PFSK-1 (cell line): ENCODE measurements around the gene CALHM3.

Source experiments
- FOXP2 ChIP-seq: optimal IDR thresholded peaks from 2 replicates; pipeline ENCODE3; 2011; ENCODE audit warnings: borderline replicate concordance, control low read depth, inconsistent platforms; ENCODE audit not compliant: insufficient read depth; ENCODE audit errors: extremely low read length, extremely low read depth
- POLR2AphosphoS5 ChIP-seq: IDR thresholded peaks from 2 replicates; pipeline ENCODE4 v1.6.1; 2012; ENCODE audit warnings: low read depth, mild to moderate bottlenecking, control low read depth, low read length, moderate library complexity
- SIN3A ChIP-seq: IDR thresholded peaks from 2 replicates; pipeline ENCODE4 v1.6.1; 2012; ENCODE audit warnings: mild to moderate bottlenecking, low read length, moderate library complexity, borderline replicate concordance; ENCODE audit not compliant: insufficient read depth
- TAF1 ChIP-seq: IDR thresholded peaks from 2 replicates; pipeline ENCODE4 v1.6.1; 2012; ENCODE audit warnings: low read length, control low read depth, borderline replicate concordance; ENCODE audit not compliant: insufficient read depth
- TF ChIP-seq, protein P1 (sequence below), 2 experiments: IDR thresholded peaks; 2 replicates each; pipeline versions ENCODE4 v1.6.1 to v1.8.0; 2011 to 2012; ENCODE audit warnings: low read depth in 2 of 2, low read length in 2 of 2, control low read depth in 1 of 2, inconsistent platforms in 1 of 2, mild to moderate bottlenecking in 1 of 2, moderate library complexity in 1 of 2; ENCODE audit not compliant: insufficient read depth in 1 of 2

Gene CALHM3

DNA sequence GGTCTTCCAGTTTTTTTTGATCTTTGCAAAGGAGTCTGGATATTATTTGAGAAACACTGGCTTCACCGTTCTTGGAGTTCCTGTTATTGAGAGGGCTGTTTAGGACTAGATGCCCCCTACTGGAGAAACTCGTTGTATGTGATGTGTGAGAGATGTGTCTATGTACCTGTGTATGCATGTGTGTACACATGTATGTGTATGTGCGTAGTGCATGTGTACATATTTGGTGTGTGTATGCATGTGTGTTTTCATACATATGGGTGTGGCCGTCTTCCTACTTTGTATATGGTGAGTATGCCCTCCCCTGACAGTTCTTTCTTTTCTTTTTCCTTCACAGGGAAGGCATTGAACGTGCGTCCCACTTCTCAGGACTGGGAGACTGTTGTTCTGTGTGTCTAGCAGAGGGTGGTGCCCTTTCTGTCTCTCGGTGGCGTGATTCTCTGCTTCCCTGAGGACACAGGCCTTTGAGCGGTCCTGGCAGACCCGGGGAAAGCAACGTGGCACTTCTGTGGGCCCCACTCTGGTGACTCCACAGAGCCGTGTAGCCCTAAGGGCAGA is 3.0 kb upstream of the CALHM3 start:
- TF ChIP-seq POLR2AphosphoS5 (no peak), FOXP2 (no peak), TAF1 (no peak), SIN3A (no peak)
- TF ChIP-seq, protein P1, sequence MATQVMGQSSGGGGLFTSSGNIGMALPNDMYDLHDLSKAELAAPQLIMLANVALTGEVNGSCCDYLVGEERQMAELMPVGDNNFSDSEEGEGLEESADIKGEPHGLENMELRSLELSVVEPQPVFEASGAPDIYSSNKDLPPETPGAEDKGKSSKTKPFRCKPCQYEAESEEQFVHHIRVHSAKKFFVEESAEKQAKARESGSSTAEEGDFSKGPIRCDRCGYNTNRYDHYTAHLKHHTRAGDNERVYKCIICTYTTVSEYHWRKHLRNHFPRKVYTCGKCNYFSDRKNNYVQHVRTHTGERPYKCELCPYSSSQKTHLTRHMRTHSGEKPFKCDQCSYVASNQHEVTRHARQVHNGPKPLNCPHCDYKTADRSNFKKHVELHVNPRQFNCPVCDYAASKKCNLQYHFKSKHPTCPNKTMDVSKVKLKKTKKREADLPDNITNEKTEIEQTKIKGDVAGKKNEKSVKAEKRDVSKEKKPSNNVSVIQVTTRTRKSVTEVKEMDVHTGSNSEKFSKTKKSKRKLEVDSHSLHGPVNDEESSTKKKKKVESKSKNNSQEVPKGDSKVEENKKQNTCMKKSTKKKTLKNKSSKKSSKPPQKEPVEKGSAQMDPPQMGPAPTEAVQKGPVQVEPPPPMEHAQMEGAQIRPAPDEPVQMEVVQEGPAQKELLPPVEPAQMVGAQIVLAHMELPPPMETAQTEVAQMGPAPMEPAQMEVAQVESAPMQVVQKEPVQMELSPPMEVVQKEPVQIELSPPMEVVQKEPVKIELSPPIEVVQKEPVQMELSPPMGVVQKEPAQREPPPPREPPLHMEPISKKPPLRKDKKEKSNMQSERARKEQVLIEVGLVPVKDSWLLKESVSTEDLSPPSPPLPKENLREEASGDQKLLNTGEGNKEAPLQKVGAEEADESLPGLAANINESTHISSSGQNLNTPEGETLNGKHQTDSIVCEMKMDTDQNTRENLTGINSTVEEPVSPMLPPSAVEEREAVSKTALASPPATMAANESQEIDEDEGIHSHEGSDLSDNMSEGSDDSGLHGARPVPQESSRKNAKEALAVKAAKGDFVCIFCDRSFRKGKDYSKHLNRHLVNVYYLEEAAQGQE (IDR thresholded peaks at IDR 0.05; ENCODE audit: insufficient read depth in 1 of 2, low read depth in 2 of 2, low read length in 2 of 2): no peak

DNA sequence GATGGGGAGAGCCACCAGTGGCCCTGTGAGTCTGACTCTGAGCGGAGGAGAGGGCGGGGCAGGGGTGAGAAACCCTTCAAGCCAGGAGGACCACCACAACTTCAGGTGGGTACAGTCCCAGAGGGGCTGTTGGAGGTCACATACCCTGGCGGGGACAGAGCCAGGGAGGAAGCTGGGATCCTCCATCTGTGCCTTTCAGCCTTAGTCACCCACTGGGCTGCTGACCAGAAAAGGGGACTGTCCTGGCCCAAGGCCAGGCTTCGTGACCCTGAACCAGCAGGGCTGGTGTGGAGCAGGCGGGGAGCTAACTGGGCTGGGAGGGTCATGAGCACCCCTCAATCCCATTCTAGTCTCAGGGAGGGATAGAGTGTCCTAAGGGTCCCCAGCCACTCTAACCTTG is 1.5 kb upstream of the CALHM3 start:
- TF ChIP-seq TAF1 (no peak), POLR2AphosphoS5 (no peak), FOXP2 (no peak), SIN3A (no peak)
- TF ChIP-seq, protein P1 (IDR thresholded peaks at IDR 0.05; ENCODE audit: insufficient read depth in 1 of 2, low read depth in 2 of 2, low read length in 2 of 2): no peak

DNA sequence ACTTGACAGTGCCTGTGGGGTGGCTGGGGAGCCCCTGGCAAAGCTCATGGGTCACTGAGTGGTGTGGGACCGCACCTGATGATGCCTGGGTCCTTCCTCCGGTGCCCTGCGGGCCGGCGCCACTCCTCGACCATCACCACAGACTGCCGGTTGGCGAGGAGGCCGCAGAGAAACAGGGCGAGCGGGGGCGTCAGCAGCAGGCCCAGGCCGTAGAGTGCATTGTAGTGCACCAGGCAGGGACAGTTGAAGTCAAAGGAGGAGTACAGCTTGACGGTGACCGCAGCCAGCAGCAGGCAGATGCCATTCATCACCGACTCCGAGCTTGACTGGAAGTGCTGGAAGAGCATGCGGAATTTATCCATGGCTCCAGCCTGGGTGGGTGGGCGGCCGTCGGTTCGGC is 369 bp downstream of the CALHM3 start:
- TF ChIP-seq TAF1 (no peak), SIN3A (no peak), FOXP2 (no peak), POLR2AphosphoS5 (no peak)
- TF ChIP-seq, protein P1 (IDR thresholded peaks at IDR 0.05; ENCODE audit: insufficient read depth in 1 of 2, low read depth in 2 of 2, low read length in 2 of 2): no peak

DNA sequence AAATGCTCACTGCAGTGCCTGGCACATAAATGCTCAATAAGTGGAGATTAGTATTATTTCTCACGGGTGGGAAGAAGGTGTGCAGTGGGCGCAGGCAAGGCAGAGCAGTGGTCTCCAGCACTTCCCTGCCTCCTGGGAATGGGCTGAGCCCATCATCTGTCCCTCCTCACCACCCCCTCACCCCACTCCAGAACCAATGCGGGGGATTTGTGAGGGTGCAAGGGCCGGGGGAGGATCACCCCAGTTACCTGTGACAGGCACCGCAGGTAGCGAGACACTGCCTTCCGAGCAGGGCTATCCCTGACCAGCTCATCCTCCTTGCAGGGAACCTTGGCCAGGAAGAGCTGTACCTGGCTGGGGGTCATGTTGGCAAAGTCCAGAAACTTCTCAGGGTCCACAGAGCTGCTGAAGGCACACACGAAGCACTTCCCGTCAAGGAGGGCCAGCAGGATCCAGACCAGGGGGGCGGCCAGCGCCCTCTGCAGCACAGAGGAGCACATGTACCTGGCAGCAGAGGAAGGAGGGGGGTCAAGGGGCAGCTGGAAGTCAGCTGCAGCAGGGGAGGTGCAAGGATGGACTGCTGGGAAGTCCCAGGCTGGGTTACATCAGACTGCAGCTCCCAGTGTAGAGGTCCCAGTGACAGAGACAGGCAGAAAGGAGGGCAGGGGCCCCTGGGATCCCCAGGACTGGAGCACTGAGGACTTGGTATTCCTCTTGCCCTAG is 2.8 kb downstream of the CALHM3 start:
- TF ChIP-seq TAF1 (no peak), SIN3A (no peak), POLR2AphosphoS5 (no peak), FOXP2 (peak; percentile 27)
- TF ChIP-seq, protein P1 (IDR thresholded peaks at IDR 0.05; ENCODE audit: insufficient read depth in 1 of 2, low read depth in 2 of 2, low read length in 2 of 2): no peak
